ENCODE results near the gene MEGF11.

Gene MEGF11

GRCh38 chr15:66089509-66089908 is 164.0 kb downstream of the MEGF11 start:
- Histone ChIP-seq H3K79me2 (ENCODE audit: insufficient read depth, low read length) (no peaks in the 10 kb centered on the region), H3K9me2 (replicated peaks; ENCODE audit: insufficient read depth, low read length) (no peaks in the 10 kb centered on the region), H3K27me3 (ENCODE audit: low read length) (no peaks in the 10 kb centered on the region), H3K4me3 (ENCODE audit: insufficient read depth, low read length, poor library complexity, severe bottlenecking) (no peak overlapping the region), H3F3A (ENCODE audit: insufficient read depth) (no peaks in the 10 kb centered on the region), H2AFZ (ENCODE audit: low read depth, low read length, severe bottlenecking) (no peak overlapping the region), H3K4me2 (ENCODE audit: low read depth, low read length, poor library complexity, severe bottlenecking) (no peak overlapping the region), H3K9ac (ENCODE audit: low read length) (no peak overlapping the region), H4K20me1 (ENCODE audit: low read depth, low read length) (no peaks in the 10 kb centered on the region), H3K27ac (ENCODE audit: low read depth, low read length) (no peak overlapping the region), H3K9me3 (ENCODE audit: insufficient read depth, low read length) (no peaks in the 10 kb centered on the region), H3K36me3 (ENCODE audit: low read length) (no peaks in the 10 kb centered on the region)
- TF ChIP-seq EZH2phosphoT487 (conservative IDR thresholded peaks at IDR 0.05; ENCODE audit: low read length) = no peak
- TF ChIP-seq, protein P1, sequence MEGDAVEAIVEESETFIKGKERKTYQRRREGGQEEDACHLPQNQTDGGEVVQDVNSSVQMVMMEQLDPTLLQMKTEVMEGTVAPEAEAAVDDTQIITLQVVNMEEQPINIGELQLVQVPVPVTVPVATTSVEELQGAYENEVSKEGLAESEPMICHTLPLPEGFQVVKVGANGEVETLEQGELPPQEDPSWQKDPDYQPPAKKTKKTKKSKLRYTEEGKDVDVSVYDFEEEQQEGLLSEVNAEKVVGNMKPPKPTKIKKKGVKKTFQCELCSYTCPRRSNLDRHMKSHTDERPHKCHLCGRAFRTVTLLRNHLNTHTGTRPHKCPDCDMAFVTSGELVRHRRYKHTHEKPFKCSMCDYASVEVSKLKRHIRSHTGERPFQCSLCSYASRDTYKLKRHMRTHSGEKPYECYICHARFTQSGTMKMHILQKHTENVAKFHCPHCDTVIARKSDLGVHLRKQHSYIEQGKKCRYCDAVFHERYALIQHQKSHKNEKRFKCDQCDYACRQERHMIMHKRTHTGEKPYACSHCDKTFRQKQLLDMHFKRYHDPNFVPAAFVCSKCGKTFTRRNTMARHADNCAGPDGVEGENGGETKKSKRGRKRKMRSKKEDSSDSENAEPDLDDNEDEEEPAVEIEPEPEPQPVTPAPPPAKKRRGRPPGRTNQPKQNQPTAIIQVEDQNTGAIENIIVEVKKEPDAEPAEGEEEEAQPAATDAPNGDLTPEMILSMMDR (IDR thresholded peaks at IDR 0.05; ENCODE audit: insufficient read depth, low read length, poor library complexity, severe bottlenecking) = no peak

DNA sequence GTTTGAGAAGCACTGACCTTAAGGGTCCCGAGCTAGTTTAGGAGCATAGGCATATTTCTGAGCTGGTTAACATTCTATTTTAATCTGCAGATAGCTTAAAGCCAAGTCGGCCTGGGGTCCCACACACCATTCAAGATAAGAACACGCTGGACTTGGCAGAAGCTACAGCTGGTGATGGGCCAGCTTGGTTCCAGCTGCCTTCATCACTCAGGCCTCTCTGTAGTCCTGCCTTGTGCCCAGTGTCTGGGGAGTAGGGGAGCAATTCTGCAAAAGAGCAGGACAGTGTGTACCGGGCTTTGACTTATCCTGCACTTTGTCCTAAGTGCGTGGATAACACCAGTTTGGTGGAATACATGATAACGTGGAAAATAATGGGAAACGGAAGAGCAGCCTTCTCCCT is 164.5 kb downstream of the MEGF11 start:
- Histone ChIP-seq H3K79me2 (ENCODE audit: insufficient read depth, low read length) (no peaks in the 10 kb centered on the region), H3K9me2 (replicated peaks; ENCODE audit: insufficient read depth, low read length) (no peaks in the 10 kb centered on the region), H3K9ac (ENCODE audit: low read length) (no peak overlapping the region), H3K4me3 (ENCODE audit: insufficient read depth, low read length, poor library complexity, severe bottlenecking) (no peak overlapping the region), H3K27ac (ENCODE audit: low read depth, low read length) (no peak overlapping the region), H3F3A (ENCODE audit: insufficient read depth) (no peaks in the 10 kb centered on the region), H2AFZ (ENCODE audit: low read depth, low read length, severe bottlenecking) (no peak overlapping the region), H3K36me3 (ENCODE audit: low read length) (no peaks in the 10 kb centered on the region), H3K4me2 (ENCODE audit: low read depth, low read length, poor library complexity, severe bottlenecking) (no peak overlapping the region), H4K20me1 (ENCODE audit: low read depth, low read length) (no peaks in the 10 kb centered on the region), H3K27me3 (ENCODE audit: low read length) (no peaks in the 10 kb centered on the region), H3K9me3 (ENCODE audit: insufficient read depth, low read length) (no peaks in the 10 kb centered on the region)
- no peak for TF ChIP-seq EZH2phosphoT487 (conservative IDR thresholded peaks at IDR 0.05; ENCODE audit: low read length)
- TF ChIP-seq, protein P1 (IDR thresholded peaks at IDR 0.05; ENCODE audit: insufficient read depth, low read length, poor library complexity, severe bottlenecking) = no peak

DNA sequence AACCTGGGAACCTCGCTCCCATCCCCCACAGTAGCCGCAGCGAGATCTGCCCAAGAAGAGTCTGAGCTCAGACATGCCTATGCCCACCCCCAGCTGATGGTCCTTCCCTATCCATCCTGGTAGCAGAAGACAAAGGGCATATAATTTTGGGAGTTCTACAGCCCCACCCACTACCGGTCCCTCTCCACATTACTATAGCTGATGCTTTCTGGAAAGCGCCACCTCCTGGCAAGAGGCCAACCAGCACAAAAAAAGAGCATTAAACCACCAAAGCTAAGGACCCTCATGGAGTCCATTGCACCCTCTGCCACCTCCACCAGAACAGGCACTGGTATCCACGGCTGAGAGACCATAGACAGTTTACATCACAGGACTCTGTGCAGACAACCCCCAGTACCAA is 168.4 kb downstream of the MEGF11 start:
- Histone ChIP-seq H2AFZ (ENCODE audit: low read depth, low read length, severe bottlenecking) (no peak overlapping the region), H3K9ac (ENCODE audit: low read length) (no peak overlapping the region)
- no peak for TF ChIP-seq EZH2phosphoT487 (conservative IDR thresholded peaks at IDR 0.05; ENCODE audit: low read length)
- TF ChIP-seq, protein P1 (IDR thresholded peaks at IDR 0.05; ENCODE audit: insufficient read depth, low read length, poor library complexity, severe bottlenecking) = peak; percentile 27

More for the DNA sequence above, 168.4 kb downstream of the MEGF11 start:
- H3K27me3 ChIP-seq (ENCODE audit: low read length) = no peaks in the 10 kb centered on the region
- no peaks in the 10 kb centered on the region for H3K9me2 ChIP-seq (replicated peaks; ENCODE audit: insufficient read depth, low read length)
- H3K27ac ChIP-seq (ENCODE audit: low read depth, low read length) = no peak overlapping the region
- no peak overlapping the region for H3K4me2 ChIP-seq (ENCODE audit: low read depth, low read length, poor library complexity, severe bottlenecking)
- no peaks in the 10 kb centered on the region for H3K36me3 ChIP-seq (ENCODE audit: low read length)
- no peaks in the 10 kb centered on the region for H3K9me3 ChIP-seq (ENCODE audit: insufficient read depth, low read length)
- no peaks in the 10 kb centered on the region for H3F3A ChIP-seq (ENCODE audit: insufficient read depth)
- H4K20me1 ChIP-seq (ENCODE audit: low read depth, low read length) = no peaks in the 10 kb centered on the region
- H3K79me2 ChIP-seq (ENCODE audit: insufficient read depth, low read length) = no peaks in the 10 kb centered on the region
- H3K4me3 ChIP-seq (ENCODE audit: insufficient read depth, low read length, poor library complexity, severe bottlenecking) = no peak overlapping the region
